ENCODE data around the gene CHST12.
A peak's percentile ranks its signal among the peaks of the same experiment; 100 is the strongest.
"Not testable (repeated sequence)": the region's sequence is repeated elsewhere in the genome, so short reads cannot be mapped to it uniquely, and the experiment has no call there.

The CHST12 gene

DNA sequence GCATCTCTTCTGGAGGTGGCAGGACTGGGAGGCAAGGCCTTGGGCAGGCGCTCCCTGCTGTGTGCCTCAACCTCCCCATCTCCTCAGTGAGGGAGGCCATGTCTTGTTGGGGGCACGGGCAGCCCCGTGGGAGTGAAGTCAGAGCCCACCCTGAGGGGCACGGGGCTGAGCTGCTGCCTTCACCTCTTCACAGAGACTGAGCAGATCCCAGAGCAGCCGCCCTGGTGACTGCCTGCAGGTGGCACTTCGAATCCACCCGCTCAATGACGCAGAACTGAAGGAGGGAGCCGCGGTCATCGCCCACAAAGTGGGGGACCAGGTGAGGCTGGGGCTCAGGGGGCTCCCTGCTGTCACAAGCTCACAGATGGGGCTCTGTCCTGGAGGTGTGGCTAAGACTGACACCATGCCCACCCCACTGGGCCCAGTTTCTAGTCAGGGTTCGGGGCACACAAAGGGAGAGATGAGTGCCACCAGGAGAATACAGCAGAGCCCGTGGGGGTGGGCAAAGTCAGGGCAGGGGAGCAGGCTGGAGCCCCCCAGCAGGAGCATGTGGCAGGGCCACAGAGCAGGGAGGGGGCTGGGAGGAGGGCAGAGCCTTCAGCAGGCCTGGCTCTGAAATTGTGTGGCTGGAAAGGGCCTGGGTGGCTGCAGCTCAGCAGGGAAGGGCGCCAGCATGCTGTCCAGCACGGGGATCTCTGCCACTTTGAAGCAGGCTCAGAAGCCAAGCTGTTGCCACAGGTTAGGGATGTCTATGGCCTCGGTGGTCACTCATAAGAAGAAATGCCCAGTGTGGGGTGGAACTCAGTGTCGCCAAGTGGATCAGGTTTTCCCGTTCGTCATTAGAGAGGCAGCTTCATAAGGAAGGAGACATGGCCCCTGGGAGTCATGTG, 18.8 kb upstream of the CHST12 start:
- H3K27ac ChIP-seq: 0 out of 2 replicates have a peak overlapping the region, but pooled peaks have one; percentile 2

DNA sequence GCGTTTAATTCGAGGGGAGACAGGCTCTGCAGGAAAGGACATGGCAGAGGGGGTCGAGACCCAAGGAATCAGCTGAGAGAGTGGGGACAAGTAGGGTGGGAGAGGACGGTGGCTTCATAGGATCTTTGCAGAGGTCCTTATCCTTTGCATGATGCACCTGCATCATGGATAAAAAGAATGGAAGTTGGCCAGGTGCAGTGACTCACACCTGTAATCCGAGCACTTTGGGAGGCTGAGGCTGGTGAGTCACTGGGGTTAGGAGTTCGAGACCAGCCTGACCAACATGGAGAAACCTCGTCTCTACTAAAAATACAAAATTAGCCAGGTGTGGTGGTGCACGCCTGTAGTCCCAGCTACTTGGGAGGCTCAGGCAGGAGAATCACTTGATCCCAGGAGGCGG, 17.3 kb upstream of the CHST12 start:
- peak overlapping the region; percentile 18; the same call in 1 of the 2 replicates for H3K27ac ChIP-seq

More for the DNA sequence above, 18.8 kb upstream of the CHST12 start:
- TF ChIP-seq ZFX (IDR thresholded peaks at IDR 0.05; ENCODE audit: borderline replicate concordance): no peak
- TF ChIP-seq, protein P1, sequence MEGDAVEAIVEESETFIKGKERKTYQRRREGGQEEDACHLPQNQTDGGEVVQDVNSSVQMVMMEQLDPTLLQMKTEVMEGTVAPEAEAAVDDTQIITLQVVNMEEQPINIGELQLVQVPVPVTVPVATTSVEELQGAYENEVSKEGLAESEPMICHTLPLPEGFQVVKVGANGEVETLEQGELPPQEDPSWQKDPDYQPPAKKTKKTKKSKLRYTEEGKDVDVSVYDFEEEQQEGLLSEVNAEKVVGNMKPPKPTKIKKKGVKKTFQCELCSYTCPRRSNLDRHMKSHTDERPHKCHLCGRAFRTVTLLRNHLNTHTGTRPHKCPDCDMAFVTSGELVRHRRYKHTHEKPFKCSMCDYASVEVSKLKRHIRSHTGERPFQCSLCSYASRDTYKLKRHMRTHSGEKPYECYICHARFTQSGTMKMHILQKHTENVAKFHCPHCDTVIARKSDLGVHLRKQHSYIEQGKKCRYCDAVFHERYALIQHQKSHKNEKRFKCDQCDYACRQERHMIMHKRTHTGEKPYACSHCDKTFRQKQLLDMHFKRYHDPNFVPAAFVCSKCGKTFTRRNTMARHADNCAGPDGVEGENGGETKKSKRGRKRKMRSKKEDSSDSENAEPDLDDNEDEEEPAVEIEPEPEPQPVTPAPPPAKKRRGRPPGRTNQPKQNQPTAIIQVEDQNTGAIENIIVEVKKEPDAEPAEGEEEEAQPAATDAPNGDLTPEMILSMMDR (IDR thresholded peaks at IDR 0.05): no peak

DNA sequence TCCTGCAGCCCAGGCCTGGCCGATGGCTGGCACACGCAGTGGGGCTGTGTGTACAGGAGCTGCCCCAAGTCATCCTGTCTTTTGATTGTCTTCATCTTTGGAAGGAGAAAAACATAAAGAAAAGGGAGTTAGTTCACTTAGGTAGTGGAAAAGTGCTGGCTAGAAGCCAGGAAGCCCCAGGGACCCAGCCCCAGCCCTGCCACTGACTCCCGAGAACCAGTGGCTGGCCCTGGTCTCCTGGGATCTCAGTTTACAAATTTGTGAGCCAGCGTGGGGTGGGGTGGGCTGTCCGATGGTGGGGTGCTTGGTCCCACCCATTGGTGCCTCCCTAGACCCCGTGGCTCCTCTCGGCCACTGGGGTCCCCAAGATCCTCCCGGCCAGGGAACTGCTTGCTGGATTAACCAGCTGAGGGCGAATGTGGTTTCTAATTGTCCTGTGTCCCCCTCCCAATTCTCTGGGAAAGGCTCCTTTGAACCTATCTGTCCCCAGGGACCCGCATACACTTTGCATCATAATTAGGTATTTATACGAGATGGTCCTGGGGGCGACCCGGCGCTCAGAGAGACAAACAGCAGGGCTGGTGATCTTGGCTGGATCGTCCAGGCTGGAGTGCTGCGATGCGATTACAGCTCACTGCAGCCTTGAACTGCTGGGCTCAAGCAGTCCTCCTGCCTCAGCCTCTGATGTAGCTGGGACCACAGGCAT, 16.3 kb upstream of the CHST12 start:
- H3K27ac ChIP-seq: peak overlapping the region; percentile 18; the same call in 1 of the 2 replicates
- TF ChIP-seq, protein P1 (IDR thresholded peaks at IDR 0.05): no peak
- TF ChIP-seq ZFX (IDR thresholded peaks at IDR 0.05; ENCODE audit: borderline replicate concordance): no peak

DNA sequence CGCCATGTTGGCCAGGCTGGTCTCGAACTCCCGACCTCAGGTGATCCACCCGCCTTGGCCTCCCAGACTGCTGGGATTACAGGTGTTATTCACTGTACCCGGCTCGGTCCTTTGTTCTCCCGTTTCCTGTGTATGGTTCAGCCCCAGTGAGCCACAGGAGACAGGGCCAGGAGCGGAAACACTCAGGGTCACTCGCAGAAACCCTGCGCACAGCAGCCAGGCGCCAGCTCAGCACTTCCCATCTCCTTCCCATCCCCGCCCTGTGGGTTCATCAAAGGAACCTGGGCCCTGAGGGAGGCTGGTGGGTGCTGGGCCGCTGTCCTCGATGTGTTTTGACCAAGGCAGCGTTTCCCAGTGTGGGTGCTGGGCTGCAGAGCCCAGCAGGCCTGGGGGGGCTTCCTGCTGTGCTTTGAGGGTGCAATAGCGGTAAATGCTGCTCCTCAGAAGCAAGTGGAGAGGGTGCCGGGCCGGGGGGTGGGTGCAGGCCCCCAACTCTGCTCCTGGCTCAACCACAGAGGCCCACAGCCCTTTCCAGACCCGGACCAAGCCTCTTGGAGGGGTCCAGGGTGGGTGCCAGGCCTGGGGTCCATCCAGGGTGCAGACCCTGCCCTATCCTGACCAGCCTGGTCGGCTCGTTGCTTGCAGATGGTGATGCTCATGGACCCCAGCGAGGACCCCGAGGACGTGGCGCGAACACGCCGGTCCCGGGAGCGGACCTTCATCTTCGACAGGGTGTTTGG, 15.3 kb upstream of the CHST12 start:
- TF ChIP-seq ZFX (IDR thresholded peaks at IDR 0.05; ENCODE audit: borderline replicate concordance): no peak
- TF ChIP-seq, protein P1 (IDR thresholded peaks at IDR 0.05): no peak
- no peak overlapping the region for H3K27ac ChIP-seq

DNA sequence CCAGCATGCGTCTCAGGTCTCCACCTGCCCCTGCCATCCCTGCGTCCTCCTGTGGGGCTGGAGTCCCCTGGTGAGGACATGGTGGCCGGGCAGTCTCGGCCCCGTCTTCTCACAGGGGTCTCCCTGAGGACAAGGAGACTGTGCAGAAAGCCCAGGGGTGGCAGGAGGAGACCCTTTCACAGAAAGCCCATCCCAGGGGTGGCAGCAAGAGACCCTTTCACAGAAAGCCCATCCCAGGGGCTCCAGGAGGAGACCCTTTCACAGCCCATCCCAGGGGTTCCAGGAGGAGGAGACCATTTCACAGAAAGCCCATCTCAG, 14.8 kb upstream of the CHST12 start:
- H3K27ac ChIP-seq: no peak overlapping the region
- TF ChIP-seq, protein P1 (IDR thresholded peaks at IDR 0.05): no peak
- TF ChIP-seq ZFX (IDR thresholded peaks at IDR 0.05; ENCODE audit: borderline replicate concordance): no peak

DNA sequence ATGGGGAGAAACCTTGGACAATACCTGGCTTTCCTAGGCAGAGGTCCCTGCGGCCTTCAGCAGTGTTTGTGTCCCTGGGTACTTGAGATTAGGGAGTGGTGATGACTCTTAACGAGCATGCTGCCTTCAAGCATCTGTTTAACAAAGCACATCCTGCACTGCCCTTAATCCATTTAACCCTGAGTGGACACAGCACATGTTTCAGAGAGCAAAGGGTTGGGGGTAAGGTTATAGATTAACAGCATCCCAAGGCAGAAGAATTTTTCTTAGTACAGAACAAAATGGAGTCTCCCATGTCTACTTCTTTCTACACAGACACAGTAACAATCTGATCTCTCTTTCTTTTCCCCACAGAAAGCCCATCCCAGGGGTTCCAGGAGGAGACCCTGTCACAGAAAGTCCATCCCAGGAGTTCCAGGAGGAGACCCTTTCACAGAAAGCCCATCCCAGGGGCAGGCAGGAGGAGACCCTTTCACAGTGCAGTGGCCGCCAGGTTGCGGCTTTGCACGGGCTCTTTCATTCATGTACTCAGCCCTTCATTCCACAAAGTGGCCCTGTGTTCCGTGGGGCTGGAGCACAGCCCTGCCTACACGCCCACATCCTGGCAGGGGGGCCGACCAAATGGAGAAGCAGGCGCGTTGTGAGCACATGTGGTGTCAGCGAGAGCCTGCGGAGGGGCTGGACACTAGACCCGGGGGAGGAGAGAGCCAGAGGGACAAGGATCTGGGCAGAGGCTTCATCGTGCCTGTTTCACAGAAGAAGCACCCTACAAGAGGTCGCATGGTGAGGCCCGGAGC, 13.2 kb upstream of the CHST12 start:
- not testable (repeated sequence) for H3K27ac ChIP-seq

DNA sequence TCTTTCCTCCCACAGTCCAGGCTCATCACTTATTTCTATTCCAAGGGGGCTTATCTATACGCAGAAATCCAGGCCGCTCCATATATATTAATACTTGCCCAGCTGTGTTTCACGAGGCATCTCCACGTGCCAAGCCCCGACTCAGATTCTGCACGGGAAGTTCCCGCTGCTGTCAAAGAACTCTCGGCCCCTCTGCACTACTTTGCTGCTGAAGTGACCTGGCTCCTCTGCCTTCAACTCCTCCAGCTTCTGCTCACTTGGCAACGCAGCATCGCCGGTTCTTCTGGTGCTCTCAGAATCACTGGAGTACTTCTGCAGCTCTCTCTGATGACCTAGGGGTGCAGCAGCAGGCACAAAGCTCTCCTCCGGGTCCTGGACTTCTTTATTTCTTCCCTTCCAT, 9.7 kb upstream of the CHST12 start:
- no peak for TF ChIP-seq ZFX (IDR thresholded peaks at IDR 0.05; ENCODE audit: borderline replicate concordance)
- TF ChIP-seq, protein P1 (IDR thresholded peaks at IDR 0.05): no peak
- H3K27ac ChIP-seq: no peak overlapping the region

Measured in 22Rv1 (cell line).